ENCODE data around the gene CFAP68. TPM values are rescaled to one million over a fixed set of nuclear protein-coding genes. Genes with fewer than 3 reads are reported as not detected.

CFAP68 gene
- total and polyA plus RNA-seq, 10 of the 15 experiments (the other 5 are each of a cell fraction or from before 2014, with no cell fraction given) = 35.7 to 84.4 (median 64.1) TPM

DNA sequence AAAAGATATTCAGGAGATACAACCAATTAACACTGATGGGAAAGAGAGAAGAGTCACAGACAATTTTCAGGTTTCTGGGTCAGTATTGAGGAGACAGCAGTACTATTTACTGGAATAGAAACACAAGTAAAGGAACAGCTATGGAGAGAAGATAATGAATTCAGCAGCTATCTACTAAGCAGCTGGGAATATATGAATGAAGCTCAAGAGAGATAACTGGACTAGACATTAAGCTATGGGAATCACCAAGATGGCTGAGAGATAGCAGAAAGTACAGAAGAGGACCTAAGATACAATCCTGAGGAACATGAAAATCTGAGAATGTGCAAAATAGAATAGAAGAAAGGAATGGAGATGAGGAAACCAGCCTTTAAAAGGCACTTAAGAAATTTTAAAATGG lies 23.8 kb upstream of the CFAP68 start:
- H3K27me3 ChIP-seq (replicated peaks in 1 of 2; ENCODE audit: control insufficient read depth in 2 of 2, insufficient read depth in 2 of 2, low read length in 1 of 2) = no peaks in the 10 kb centered on the region
- DNase-seq (ENCODE audit: low read depth, low spot score) = no peak
- ChIA-PET POLR2A (interaction anchor here (0.7 kb wide), 1 partner anchor 760 kb away, joined by 8 read pairs; no protein-coding TSS in a partner anchor), RAD21 (ENCODE audit: unreplicated experiment) (interaction anchor here (0.6 to 1.0 kb wide), 2 partner anchors 59 to 267 kb away, joined by 3 to 6 read pairs; no protein-coding TSS in a partner anchor), SMC1A (ENCODE audit: uncharacterized antibody, unreplicated experiment) (interaction anchor here (0.8 to 1.3 kb wide), 2 partner anchors 23 to 251 kb away, joined by 3 read pairs; no protein-coding TSS in a partner anchor), CTCF (interaction anchor here (1.0 to 1.9 kb wide), 3 partner anchors 10 to 79 kb away, joined by 4 to 5 read pairs (median 5); no protein-coding TSS in a partner anchor)
- intact Hi-C loops (cut with micrococcal nuclease; ENCODE audit: unreplicated experiment) (no loop called here), in situ Hi-C loops (cut with MboI) (no loop called here)
- no peak for TF ChIP-seq ASH2L (IDR thresholded peaks at IDR 0.05; ENCODE audit: borderline replicate concordance, low read depth)
- TF ChIP-seq EGR1 (IDR thresholded peaks at IDR 0.05; ENCODE audit: borderline replicate concordance in 1 of 2, low read depth in 2 of 2, low read length in 2 of 2) = no peak
- H4K20me1 ChIP-seq (ENCODE audit: control insufficient read depth, insufficient read depth) = no peaks in the 10 kb centered on the region
- no peak overlapping the region for H3K9ac ChIP-seq (ENCODE audit: control insufficient read depth, insufficient read depth, low read length)
- no peak overlapping the region for H3K27ac ChIP-seq (ENCODE audit: control insufficient read depth, insufficient read depth)
- FAIRE-seq = no peak
- no TSS peak for BruUV-seq (replicated peaks)
- no peaks in the 10 kb centered on the region for H3K4me1 ChIP-seq (ENCODE audit: control insufficient read depth, insufficient read depth, low read length)
- no peaks in the 10 kb centered on the region for H3K9me3 ChIP-seq (replicated peaks; ENCODE audit: control insufficient read depth, insufficient read depth, low read length)
- no peak for ATAC-seq
- H3K4me3 ChIP-seq = no peak overlapping the region
- no peak overlapping the region for H2AFZ ChIP-seq (ENCODE audit: control insufficient read depth, low read depth, low read length)
- peaks cover 0 to 6% of the 10 kb centered on the region in 2 experiments; a peak in 3 of 4 replicates for H3K36me3 ChIP-seq (ENCODE audit: control insufficient read depth in 2 of 2, insufficient read depth in 2 of 2, low read length in 1 of 2)
- no peaks in the 10 kb centered on the region for H3K79me2 ChIP-seq (ENCODE audit: control insufficient read depth, insufficient read depth, low read length)
- H3K4me2 ChIP-seq (ENCODE audit: control insufficient read depth, insufficient read depth) = no peak overlapping the region

DNA sequence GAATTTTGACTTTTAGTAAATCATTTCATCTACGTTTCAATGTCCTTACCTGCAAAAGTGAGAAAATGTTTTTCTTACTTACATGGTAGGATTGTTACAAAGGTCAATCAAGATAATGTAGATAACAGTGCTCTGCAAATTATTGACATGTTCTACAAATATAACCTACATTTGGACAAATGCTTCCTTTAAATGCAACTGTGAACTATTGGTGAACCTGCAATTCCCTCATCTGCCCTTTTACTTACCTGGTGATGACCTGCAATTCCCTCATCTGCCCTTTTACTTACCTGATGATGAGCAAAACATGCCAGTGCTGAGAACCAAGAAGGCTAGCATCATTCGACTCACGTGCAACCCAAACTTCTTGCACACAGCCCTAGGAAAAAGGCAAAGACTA lies 19.1 kb upstream of the CFAP68 start:
- Histone ChIP-seq H3K79me2 (ENCODE audit: control insufficient read depth, insufficient read depth, low read length) (no peaks in the 10 kb centered on the region), H3K27ac (ENCODE audit: control insufficient read depth, insufficient read depth) (no peak overlapping the region), H3K9me3 (replicated peaks; ENCODE audit: control insufficient read depth, insufficient read depth, low read length) (no peaks in the 10 kb centered on the region), H3K4me2 (ENCODE audit: control insufficient read depth, insufficient read depth) (no peak overlapping the region), H3K36me3 (ENCODE audit: control insufficient read depth in 2 of 2, insufficient read depth in 2 of 2, low read length in 1 of 2) (peaks cover 0 to 10% of the 10 kb centered on the region in 2 experiments; a peak in 3 of 4 replicates), H3K4me3 (no peak overlapping the region), H4K20me1 (ENCODE audit: control insufficient read depth, insufficient read depth) (no peaks in the 10 kb centered on the region), H2AFZ (ENCODE audit: control insufficient read depth, low read depth, low read length) (no peak overlapping the region), H3K9ac (ENCODE audit: control insufficient read depth, insufficient read depth, low read length) (no peak overlapping the region), H3K4me1 (ENCODE audit: control insufficient read depth, insufficient read depth, low read length) (no peaks in the 10 kb centered on the region), H3K27me3 (replicated peaks in 1 of 2; ENCODE audit: control insufficient read depth in 2 of 2, insufficient read depth in 2 of 2, low read length in 1 of 2) (no peaks in the 10 kb centered on the region)
- intact Hi-C loops (cut with micrococcal nuclease; ENCODE audit: unreplicated experiment) = no loop called here
- FAIRE-seq = no peak
- ChIA-PET POLR2A (no interaction called here), RAD21 (ENCODE audit: unreplicated experiment) (no interaction called here), CTCF (interaction anchor here (1.0 to 2.5 kb wide), 3 partner anchors 8 to 18 kb away, joined by 3 to 9 read pairs (median 4); partner anchors contain the start of gene ALG9), SMC1A (ENCODE audit: uncharacterized antibody, unreplicated experiment) (interaction anchor here (1.8 to 2.7 kb wide), 2 partner anchors 10 to 21 kb away, joined by 5 to 14 read pairs; partner anchors contain the start of gene ALG9)
- DNase-seq (ENCODE audit: low read depth, low spot score) = no peak
- BruUV-seq (replicated peaks) = no TSS peak
- no peak for TF ChIP-seq EZH2 (IDR thresholded peaks at IDR 0.05; ENCODE audit: borderline replicate concordance, control insufficient read depth, low read depth, low read length)
- in situ Hi-C loops (cut with MboI) = no loop called here
- ATAC-seq = no peak
- WGBS (ENCODE audit: insufficient coverage, insufficient replicate concordance, low lambda C conversion rate, missing lambda C conversion rate) = 77% methylated on average over 3 of the region's 3 CpGs
